Activated CD4-positive, CD25-positive, alpha-beta regulatory T cell treated with anti-CD3 and anti-CD28 coated beads, Interleukin-2, amount 50 U/mL, for 16 hours (primary cell): ENCODE measurements around the gene BRD8.
"Not testable (repeated sequence)": the region's sequence is repeated elsewhere in the genome, so short reads cannot be mapped to it uniquely, and the experiment has no call there.

ENCODE experiments used
- DNase-seq: peaks from one replicate; pipeline ENCODE4 v3.0.0-alpha.2; 2020; ENCODE audit warnings: low read depth, low spot score

BRD8 gene

DNA sequence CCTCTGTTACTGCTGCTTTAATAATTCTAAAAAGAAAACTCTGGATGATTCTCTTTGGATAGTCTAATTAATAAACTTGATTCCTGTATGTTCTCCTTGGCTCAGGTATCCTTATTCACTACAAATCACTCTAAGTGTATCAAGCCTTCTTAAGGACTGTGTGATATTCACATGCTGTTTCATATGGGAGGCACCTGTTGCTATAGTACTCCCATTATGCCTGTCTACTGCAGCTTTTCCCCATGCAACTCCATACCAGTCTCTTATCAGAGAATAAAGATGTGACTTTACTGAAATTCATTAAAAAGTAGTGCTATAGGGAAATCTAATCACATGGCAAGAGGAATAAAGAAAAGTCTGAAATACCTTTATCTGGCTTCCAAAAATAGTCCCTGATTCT lies 14.7 kb downstream of the BRD8 start:
- no peak for DNase-seq

DNA sequence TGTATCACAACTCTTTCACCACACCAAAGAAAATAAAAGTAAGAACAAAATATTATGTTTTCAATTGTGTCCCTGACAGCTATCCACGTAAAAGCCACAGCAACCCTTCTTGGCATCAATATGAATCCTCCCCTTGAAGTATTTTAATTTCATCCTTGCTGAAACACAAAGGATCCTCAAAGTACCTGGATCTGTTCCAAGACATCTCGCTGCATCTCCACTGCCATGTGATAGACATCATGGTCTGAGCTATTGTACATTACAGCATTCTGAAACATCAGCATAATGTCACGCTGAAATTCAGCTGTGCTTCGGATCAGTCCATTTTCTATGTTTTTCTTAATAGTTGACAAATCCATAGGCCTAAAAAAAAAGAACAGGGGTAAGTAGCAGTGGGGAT lies 17.7 kb downstream of the BRD8 start:
- DNase-seq: no peak

DNA sequence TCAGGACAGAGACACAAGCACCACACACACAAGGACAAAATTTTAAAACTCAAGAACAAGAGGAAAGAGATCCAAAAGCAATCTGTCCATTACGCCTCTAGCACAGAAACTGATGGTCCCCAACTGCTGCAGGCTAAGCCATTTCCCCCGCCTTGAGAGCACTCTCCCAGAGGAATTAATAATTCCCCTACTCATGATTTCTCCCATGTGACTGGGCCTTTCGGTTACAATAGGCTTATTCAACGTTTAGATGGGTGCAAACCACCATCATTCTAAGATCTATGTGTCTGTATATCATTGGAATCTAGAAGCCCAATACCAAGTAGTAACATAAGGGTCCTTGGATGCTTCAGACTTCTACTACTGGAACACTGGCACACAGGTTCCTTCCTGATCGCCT lies 18.8 kb downstream of the BRD8 start:
- no peak for DNase-seq

GRCh38 chr5:138157626-138158025 lies 20.8 kb downstream of the BRD8 start:
- DNase-seq: no peak

DNA sequence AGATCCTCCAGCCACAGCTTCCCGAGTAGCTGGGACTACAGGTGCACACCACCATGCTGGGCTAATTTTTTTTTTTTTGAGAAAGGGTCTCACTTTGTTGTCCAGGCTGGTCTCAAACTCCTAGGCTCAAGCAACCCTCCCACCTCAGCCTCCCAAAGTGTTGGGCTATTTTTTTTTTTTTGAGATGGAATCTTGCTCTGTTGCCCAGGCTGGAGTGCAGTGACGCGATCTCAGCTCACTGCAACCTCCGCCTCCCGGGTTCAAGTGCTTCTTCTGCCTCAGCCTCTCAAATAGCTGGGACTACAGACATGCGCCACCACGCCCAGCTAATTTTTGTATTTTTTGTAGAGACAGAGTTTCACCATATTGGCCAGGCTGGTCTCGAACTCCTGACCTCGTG lies 22.5 kb downstream of the BRD8 start:
- DNase-seq: not testable (repeated sequence)

- no peak for DNase-seq
Measured at GRCh38 chr5:138149530-138149929, 28.9 kb downstream of the BRD8 start.

- DNase-seq: no peak
Measured at GRCh38 chr5:138148811-138149210, 29.6 kb downstream of the BRD8 start.

GRCh38 chr5:138143578-138143977 lies 34.9 kb downstream of the BRD8 start:
- DNase-seq: not testable (repeated sequence)

GRCh38 chr5:138141734-138142133 lies 36.7 kb downstream of the BRD8 start:
- DNase-seq: no peak

DNA sequence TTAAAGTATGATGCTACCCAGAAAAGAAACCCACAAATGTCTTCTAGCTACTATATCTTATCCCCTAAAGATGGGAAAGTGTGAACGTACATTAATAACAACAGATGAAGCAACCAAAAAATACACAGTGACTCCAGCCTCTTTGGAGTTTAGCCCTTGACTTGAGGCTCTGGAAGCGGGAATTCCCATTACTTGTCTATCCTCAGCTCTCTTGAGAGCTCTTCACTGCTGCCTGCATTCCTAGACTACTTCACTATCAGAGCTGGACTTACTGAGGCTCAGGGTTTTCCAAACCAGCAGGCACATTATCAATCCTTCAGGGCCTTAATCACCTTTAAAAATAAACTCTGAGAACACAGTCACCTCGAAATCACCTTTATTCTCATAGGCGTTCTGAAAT lies 38.2 kb downstream of the BRD8 start:
- DNase-seq: no peak

DNA sequence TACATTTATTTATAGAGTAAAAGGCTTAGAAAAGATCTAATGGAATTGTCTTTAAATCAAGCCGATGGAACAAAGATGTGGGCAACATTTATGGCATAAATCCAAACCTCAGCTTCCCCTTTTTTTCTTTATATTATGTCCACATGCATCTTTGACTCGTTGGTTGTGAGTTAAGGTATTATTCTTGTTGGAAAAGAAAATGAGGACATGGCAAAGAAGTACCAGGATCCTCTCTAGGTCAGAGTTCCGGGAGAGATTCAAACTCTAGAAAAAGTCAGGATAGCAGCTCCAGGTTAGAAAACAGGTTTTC lies 38.7 kb downstream of the BRD8 start:
- DNase-seq: no peak

GRCh38 chr5:138138949-138139780 lies 39.3 kb downstream of the BRD8 start, which contains the start of gene NME5:
TSS of gene NME5 (minus strand) at chr5:138139428. CDS start at chr5:138138780, 648 bp downstream.
- DNase-seq: no peak

- DNase-seq: no peak
Measured at GRCh38 chr5:138132543-138132942, 45.9 kb downstream of the BRD8 start.

GRCh38 chr5:138129347-138129746 lies 49.1 kb downstream of the BRD8 start:
- no peak for DNase-seq

- DNase-seq: no peak
Measured at GRCh38 chr5:138128334-138128733, 50.1 kb downstream of the BRD8 start.

DNA sequence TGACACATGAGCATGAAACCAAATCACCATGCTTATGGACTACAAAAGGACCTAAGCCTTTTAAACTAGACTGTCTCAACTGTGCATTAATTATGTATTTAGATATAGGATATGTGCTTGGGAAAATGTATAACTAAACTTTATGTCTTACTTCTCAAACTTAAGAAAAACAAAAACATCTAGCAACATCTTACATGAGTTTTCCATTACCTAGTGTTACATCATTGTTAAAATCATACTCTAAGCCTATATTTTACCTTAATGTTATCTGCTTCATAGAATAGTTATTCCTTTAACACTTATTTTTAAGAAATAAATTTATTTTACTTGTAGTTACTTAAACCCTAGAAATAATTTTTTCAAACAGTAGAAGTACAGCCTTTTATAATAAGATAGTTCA lies 63.2 kb downstream of the BRD8 start:
- no peak for DNase-seq

DNA sequence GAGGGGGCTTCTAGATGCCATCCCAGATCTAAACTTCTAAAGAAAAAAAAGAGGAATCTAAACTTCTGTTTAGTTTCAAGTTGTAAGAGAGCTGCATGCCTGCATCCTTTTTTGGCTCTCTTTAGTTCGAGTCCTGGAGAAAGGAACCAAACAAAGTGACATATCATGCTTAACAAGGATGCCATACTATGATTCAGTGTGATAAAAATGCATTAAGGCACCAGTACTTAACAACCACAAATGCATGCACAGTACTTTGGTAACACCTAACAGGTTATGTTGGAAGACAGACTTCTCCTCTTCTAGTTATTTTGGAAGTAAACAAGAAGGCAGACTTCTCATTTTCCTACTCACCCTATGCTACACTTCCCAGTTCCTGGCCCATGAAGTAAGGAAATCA lies 66.5 kb downstream of the BRD8 start:
- no peak for DNase-seq

DNA sequence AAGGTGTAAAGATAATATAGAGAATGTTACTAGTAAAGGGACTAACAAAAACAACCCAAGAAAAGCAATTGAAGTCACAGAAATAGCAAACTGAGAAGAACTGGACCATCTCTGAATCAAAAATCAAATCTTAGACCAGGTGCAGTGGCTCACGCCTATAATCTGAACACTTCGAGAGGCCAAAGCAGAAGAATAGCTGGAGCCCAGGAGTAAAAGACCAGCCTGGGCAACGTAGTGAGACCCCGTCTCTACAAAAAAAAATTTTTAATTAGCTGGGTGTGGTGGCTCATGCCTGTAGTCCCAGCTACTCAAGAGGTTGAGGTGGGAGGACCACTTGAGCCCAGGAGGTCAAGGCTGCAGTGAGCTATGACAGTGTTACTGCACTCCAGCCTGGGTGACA lies 67.2 kb downstream of the BRD8 start:
- no peak for DNase-seq

DNA sequence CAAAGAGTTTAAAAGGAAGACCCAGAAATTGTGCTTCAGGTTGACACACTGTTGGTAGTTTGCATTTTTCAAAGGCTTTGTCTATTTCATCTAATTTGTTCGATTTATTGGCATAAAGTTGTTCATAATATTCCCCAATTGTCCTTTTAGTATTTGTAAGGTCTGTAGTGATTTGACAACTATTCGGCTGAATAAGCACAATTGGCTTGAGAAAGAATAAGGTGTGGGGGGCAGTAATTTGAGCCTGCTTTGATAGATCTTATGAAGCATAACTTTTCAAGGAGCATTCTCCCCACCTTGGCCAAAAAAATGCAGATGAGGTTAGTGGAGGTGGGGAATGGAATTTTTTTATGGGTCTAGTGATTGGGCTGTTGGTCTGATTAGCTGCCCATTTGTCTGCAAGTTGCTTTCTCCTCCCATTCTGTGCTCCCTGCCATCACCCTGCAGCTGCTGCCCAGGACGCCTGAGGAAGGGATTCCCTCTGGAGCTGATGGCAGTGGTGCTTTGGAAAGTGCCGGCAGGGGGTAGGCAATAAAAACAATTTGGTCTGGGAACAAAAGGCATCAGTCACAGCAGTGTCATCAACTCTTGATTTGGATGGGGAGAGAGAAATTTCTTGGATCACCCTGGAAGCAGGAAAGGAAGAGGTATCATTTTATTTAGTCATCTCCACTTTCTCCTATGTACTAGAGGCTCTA lies 68.0 kb downstream of the BRD8 start:
- no peak for DNase-seq

DNA sequence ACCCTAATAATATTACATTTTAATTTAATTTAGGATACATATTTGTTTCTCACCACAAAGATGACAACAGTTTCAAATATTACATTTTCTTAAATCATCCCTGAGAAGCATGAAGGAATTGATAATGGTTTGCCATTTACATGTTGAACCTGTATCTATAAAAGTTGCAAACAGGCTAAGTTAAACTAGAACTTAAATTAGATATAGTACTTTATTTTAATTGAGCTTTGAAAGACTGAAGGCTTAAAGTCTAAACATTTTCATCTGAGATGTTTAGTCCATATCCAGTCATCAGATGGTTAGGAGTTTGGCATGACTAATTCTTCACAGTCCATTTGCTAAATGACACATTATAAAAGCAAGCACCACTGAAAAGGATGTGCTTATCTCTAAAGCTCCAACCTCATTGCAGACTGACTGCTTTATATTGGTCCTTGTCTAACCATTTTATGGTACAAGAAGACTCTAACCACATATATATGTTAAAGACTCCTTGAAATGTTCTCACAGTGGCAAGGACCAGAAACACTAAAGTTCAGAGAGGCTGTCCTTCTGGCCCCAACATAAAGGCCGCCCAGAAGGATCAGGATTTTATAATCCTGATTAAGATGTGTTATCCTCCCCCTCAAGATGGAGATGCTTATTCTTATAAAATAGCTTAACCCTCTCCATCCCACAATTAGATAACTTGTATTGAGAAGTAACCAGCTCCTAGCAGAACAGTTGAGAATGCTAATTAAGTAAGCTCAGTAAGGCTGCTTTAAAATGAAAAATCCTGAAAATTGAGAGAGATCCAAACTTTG lies 68.8 kb downstream of the BRD8 start:
- no peak for DNase-seq

- no peak for DNase-seq
Measured at GRCh38 chr5:138107213-138107612, 71.2 kb downstream of the BRD8 start.

- no peak for DNase-seq
Measured at GRCh38 chr5:138105709-138106108, 72.7 kb downstream of the BRD8 start.

- no peak for DNase-seq
Measured at GRCh38 chr5:138103319-138103637, 75.2 kb downstream of the BRD8 start.
